GM19395 (cell line): ENCODE measurements around the gene EIF5.
A peak's percentile ranks its signal among the peaks of the same experiment; 100 is the strongest.

Experiments
- ATAC-seq: cut with Tn5 transposase; IDR thresholded peaks from one replicate; pipeline ENCODE4 v1.9.1; 2021; ENCODE audit warnings: mild to moderate bottlenecking, moderate library complexity; ENCODE audit not compliant: unreplicated experiment

Gene EIF5

DNA sequence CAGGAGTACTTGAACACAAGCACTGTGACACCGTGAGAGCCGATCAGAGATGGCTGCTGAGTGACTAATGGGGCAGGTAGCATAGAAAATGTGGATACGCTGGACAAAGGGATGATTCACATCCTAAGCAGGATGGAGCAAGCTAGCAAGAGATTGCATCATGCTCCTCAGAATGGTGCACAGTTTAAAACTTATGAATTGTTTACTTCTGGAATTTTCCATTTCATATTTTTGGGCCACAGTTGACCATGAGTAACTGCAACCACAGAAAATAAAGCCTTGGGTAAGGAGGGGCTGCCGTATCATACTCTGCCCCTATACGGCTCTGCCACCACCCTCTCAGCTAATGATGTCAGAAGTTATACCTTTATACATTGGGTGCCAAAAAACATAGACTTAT lies 27.8 kb downstream of the EIF5 start:
- no peak for ATAC-seq

DNA sequence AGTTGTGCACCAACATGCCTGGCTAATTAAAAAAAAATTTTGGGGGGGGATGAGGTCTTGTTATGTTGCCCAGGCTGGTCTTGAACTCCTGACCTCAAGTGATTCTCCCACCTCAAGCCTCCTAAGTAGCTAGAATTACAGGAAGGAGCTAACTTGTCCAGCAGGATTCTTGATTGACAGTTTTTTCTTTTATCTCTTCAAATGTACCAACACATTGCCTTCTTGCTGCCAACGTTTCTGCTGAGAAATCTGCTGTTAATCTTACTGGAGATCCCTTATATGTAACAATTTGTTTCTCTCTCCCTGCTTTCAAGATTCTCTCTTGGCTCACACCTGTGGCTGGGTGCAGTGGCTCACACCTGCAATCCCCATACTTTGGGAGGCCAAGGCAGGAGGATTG lies 28.7 kb downstream of the EIF5 start:
- ATAC-seq, result no peak

DNA sequence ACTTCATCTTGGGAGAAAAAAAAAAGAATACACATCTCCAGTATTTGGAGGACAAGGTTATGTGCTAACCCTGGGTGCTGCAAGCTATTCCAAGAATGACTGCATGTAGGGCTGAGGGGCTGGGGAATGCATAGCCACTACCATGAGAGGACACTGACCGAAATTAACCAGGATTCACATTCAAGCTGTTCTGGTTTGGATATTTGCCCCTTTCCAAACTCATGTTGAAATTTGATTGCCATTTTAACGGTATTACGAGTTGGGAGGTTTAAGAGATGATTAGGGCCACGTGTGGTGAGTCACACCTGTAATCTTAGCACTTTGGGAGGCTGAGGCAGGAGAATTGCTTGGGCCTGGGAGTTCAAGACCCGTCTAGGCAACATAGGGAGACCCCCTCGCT lies 32.7 kb downstream of the EIF5 start:
- ATAC-seq, result no peak

DNA sequence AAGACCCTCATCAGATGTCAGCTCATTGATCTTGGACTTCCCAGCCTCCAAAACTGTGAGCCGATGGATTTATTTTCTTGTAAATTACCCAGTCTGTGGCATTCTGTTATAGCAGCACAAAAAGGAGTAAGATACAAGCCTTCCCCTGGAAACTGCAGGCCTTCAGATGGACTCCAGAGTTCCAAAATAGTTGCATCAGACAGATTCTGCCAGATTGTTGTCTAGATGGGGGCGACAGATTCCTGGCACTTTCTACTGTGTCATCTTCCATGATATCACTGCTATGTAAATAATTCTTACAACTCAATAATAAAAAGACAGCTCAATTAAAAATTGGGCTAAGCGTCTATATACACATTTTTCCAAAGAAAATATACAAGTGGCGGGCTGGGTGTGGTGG lies 34.0 kb downstream of the EIF5 start:
- ATAC-seq, result no peak

DNA sequence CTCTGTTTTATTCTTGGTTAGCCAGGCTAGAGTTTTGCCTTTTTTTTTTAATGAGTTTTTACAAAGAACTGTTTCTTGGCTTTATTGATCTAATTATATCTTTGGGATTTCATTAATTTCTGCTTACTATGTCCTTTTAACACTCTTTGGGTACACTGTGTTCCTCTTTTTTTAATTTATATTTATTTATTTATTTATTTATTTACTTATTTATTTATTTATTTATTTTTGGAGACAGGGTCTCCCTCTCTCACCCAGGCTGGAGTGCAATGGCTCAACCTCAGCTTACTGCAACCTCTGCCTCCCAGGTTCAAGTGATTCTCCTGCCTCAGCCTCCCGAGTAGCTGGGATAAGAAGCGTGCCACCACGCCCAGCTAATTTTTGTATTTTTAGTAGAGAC lies 36.0 kb downstream of the EIF5 start:
- no peak for ATAC-seq

DNA sequence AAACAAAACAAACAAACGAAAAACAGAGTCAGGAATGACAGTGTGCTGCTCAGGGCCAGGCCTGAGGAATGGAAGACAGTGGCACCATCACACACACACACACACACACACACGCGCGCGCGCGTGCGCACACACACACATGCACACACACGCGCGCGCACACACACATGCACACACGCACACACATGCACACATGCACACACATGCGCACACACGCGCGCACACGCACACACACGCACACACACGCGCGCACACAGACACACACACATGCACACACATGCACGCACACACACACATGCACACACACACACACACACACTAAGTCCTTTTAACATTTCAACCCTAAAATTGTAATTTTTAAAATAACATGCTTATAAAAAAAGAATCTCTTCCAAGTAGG lies 38.0 kb downstream of the EIF5 start:
- no peak for ATAC-seq

DNA sequence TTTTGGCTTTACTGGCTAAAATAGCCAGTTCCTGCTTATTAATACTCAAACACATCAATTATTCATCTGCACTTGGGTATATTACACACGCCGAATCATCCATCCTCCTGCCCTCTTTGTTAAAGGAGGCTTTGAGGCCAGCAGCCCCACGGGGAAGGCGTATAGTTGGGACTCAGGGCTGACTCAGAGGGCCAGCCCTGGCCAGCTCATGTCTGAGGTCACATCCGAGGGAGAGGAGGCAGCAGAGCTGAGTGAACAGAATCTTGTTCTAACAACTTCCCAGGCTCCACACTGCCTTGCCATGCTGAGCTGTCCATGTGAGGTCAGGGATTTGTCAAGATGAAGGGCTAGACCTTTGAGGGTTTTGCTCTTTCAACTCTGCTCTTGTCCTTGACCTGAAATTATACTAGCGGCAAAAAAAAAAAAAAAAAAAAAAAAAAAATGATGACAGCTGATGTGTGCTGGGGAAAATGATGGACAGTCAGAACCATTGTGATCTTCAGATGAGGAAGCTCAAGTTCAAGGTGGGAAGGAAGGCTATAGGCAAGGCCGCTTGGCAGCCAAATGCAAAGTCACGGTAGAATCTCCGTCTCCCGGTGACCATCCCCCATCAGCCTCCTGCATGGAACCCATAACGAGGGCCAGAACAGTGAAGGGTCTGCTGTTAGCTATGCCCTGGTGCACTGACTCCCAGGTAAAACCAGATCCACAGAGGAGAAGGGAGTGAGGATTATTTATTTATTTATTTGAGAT lies 38.7 kb downstream of the EIF5 start:
- no peak for ATAC-seq

DNA sequence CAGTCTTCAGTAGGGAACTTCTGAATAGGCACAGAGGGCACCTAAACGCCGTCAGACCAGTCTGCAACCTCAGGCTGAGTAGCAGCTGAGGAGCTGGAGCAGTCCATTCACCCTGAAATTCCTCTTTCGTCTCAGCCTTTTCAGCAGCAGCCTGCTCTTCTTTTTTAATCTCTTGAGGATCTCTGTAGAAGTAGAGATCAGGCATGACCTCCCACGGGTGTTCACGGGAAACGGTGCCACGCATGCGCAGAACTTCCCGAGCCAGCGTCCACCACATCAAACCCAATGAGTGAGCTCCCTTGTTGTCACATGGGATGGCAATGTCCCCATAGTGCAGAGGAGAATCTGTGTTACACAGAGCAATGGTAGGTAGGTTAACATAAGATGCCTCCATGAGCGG lies 40.1 kb downstream of the EIF5 start:
- ATAC-seq, result no peak

DNA sequence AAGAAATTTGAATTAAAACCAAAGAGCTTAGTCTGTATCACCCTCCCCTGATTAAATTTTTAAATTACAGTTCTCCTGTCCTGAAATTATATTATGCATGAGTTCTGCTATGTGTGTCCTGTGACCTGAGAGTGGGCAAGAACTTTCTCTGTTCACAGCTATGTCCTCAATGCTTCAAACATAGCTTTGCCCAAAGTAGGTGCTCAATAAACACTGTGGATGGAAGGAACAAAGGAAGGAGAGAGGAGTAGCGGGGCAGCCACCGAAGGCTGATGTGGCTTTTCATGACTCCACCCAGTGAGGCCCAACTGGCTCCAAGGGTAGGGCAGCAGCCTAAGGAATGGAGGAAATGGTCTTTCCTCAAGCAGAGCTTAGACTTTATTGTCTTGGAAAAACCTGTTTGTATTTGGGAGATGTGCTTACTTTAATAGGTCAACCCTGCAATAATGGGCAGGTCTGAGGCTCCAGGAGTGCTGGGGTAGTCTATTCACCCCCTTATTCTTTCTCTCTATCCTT lies 43.5 kb downstream of the EIF5 start:
- no peak for ATAC-seq

DNA sequence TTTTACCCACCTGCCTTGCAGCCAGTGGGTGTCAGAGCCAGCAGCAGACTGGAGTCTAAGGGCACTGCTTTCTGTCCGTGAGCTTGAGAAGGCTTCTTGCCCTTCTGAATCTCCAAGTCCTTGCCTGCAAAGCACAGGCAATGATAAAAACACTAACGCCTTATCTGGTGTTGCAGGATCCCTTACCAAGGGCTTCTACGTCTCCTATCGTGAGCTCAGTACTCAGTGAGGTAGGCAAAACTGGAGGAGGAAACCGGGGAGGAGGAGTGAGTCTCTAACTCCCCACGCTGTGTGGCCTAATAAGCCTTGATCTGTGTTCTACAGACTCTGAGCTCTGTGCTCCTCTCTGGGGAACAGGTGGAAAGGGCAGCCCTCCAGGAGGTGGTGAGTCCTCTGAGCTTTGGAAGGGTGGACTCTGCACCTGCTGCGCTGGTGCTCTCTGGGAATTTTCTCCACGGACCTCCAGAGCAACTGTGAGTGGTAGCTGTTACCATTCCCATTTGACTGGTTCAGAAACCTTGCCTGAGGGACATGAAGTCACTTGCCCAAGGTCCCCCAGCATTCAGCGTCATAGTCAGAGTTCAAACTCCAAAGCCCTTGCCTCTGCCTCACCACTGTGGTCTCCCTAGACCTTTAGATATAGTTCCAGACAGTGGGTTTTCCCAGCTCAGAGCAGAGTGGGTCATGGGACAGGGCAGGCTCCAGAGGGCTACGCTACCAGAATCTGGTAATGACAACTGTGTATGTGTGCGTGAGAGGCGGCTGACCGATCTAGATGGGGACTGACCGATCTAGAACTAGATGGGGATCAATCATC lies 44.2 kb downstream of the EIF5 start:
- no peak for ATAC-seq

DNA sequence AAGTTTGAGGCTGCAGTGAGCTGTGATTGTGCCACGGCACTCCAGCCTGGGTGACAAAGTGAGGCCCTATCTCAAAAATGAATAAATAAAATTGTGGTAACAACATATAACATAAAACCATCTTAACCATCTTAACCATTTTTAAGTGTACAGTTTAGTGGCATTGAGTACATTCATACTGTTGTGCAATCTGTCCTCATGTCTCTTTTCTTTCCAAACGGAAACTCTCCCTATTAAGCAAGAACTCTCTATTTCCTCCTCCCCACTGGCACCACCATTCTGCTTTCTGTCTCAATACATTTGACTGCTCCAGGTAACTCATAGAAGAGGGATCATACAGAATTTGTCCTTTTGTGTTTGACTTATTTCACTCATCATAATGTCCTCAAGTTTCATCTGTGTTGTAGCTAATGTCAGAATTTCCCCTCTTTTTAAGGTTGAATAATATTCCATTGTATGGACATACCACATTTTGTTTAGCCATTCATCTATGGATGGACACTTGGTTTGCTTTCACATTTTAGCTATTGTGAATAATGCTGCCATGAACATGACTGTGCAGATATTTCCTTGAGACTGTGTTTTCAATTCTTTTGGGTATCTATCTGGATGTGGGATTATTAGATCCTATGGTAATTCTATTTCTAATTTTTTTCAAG lies 46.8 kb downstream of the EIF5 start:
- no peak for ATAC-seq

DNA sequence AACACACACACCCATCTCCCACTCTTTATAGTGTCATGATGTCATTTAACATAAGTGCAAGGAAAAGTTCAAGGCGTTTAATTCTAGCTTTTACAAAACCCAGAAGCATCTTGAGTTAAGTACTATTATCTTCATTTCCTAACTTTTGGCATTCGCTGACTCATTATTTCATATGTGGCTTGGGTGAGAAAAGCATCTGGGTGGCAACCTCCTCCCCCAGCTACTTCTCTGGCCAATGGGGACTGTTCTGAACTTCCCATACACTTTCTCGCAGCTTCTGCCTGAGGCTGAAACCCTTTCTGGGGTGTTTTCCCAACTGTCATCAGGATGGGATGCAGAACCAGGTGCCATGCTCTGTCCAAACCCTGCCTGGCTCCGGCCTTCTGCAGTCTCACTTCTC lies 48.3 kb downstream of the EIF5 start:
- no peak for ATAC-seq

DNA sequence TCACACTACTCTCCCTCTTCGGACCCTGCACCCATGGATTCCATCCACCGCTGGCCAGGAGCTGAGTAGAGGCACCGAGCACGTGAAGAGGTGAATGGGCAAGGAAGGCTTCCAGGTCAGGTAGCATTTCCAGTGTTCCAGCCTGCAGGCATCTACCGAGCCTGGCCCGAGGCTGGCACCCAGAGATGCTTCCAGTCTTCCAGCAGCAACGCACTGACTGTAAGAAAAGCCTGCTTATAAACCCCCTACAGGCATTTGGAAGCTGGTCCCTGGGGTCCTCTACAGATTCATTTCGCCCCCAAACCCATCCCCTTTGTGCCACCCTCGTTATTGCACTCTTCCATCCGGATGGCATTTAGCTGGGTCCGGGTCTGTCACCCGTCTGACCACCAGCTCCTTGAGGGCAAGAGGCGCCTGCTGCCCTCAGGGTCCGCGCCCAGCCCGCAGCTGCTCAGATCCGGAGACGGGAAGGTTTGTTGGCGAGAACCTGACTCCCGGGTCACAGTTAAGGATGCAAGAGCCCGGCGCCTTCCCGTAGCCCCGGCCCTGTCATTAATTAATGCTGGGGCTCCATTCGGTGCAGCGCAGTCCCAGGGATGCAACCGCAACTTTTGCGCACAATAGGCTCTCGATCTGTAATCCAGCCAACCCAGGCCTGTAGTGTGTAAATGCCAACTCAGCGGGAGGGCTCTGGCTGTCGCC lies 50.6 kb downstream of the EIF5 start:
- peak; percentile 28 for ATAC-seq

DNA sequence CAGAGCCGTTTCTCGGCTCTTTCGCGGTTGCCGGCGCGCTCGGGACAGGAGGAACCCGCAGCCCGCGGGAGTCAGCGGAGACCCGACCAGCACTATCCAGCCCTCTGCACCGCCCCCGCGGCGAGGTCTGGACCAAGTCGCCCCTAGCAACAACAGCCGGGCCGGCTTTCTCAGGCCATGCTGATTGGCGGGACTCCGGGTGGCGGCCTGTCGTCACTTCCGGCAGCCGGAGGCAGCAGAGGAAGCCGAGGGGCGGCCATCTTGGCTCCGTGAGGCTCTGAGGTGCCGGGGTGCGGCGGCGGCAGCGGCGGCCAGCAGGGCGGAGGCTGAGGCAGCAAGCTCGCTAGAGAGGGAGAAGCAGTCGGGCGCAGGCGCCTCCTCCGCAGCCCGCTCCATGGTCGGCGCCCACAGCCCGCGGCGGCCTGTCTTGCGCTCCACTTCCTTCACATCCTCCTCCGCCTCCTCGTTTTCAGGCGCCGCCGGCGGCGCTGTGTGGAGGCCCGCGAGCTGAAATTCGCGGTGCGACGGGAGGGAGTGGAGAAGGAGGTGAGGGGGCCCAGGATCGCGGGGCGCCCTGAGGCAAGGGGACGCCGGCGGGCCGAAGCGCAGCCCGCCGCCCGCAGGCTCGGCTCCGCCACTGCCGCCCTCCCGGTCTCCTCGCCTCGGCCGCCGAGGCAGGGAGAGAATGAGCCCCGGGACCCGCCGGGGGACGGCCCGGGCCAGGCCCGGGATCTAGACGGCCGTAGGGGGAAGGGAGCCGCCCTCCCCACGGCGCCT lies 51.3 kb downstream of the EIF5 start, which contains the start of gene MARK3:
MARK3 (plus strand) TSS at position 264 of the 777 bp plus-strand sequence. CDS start 615 bp downstream, outside the sequence.
- peak; percentile 94 for ATAC-seq

DNA sequence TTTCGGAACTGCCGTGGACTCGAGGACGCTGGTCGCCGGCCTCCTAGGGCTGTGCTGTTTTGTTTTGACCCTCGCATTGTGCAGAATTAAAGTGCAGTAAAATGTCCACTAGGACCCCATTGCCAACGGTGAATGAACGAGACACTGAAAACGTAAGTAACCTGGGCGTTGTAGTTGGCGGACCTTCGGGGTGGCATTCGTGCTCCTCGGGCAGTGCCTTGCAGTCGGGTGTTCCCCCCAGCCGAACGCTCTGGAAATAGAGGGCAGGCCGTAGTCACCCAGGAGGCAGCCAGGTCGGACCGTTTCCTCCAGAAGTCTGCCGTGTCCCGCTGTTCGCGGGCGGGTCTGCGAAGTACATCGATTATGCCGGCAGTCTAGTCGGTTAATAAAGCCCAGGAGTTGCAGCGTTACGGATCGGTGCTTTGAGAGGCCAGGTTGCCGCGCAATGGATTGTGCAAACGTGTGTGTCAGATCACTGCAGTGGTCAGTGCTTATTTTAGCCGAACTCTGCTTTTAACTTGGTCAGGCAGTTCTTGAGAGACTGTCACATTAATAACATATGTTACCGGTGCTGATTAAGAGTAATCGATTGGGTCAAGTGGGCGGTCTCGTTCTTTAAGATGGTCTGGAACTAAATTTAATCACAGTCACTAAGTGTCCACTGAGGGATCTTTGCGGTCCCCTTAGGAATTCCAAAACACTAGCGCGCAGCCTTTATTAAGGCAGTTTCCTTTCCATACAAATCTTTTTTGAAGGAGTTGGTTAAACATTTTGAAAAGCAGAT lies 52.1 kb downstream of the EIF5 start:
- ATAC-seq, result peak; percentile 13

DNA sequence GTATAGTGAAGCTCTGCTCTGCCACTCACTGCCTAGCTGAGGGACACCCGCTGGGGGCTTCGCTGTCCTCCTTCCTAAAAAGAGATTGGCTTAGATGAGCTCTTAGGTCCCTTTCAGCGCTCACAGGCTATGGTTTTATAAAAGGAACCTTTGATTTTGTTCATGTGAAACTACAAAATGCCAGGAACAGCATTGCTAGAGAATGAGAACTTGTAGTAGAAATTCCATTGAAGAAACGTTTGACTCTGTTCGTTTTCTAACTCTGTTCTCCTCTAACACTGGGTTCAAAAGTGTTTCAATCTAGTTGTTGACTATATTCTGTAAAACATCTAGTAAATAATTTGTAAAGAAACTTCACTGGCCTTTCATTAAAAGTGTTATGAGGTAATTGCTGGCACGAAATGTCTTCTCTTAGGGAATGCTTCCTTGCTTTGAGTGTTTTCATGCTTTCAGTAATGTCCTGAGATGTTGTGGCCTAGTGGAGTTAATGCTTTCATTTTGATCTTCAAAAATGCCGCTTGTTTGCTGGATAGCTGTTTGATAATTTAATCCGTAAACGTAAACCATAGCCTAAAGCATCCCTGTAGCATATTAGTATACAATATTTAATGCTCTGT lies 52.8 kb downstream of the EIF5 start:
- ATAC-seq, result no peak

DNA sequence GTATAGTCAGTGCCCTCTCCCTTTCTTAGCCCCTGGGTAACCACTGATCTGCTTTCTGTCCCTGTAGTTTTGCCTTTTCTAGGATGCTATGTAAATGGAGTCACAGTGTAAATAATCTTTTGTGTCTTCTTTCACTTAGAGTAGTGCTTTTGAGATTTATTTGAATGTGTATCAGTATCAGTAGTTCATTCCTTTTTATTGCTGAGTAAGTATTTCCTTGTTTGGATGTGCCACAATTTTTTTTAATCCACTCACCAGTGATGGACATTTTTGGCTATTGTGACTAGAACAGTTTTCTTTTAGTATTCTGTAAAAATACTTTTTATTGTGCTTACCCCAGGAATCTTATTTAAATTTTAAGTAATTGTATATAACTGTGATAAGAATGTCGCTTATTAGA lies 54.6 kb downstream of the EIF5 start:
- ATAC-seq, result no peak

DNA sequence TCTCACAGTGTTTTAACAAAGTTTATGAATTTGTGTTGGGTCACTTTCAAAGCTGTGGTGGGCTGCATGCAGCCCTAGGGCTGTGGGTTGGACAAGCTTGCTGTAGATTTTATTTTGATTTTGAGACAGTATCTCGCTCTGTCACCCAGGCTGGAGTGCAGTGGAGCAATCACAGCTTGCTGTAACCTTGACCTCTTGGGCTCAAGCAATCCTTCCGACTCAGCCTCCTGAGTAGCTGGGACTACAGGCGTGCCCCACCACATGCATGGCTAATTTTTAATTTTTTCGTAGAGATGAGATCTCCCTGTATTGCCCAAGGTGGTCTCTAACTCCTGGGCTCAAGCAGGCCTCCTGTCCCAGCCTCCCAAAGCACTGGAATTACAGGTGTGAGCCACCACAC lies 56.6 kb downstream of the EIF5 start:
- ATAC-seq, result no peak

DNA sequence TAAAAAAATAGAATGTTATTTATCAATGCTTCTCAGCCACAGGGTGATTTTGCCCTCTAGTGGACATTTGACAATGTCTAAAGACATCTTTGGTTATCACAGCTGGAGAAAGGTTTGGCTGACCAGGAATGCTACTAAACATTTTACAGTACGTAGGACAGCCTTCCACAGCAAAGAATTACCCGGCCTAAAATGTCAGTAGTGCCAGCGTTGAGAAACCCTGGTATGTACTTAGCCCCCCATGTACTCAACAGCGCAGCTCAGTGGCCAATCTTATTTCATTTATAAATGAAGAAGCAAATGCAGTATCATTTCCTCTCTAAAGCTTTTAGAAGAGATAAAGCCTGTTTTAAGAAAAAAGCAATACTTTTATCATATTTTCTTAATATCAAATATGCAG lies 57.0 kb downstream of the EIF5 start:
- ATAC-seq, result no peak
